GM12864 (cell line): ENCODE data around the gene KCNMA1.
A peak's percentile ranks its signal among the peaks of the same experiment; 100 is the strongest.

Experiments used
- DNase-seq: peaks from one replicate; pipeline ENCODE4 v3.0.0-alpha.2; 2011; ENCODE audit warnings: low read depth
- H3K4me3 ChIP-seq: 2 replicates; pipeline ENCODE4 v1.5.1; 2011; ENCODE audit warnings: mild to moderate bottlenecking, low read depth, low read length, control low read depth
- CTCF ChIP-seq: IDR thresholded peaks from 2 replicates; pipeline ENCODE4 v1.5.1; 2011; ENCODE audit warnings: low read depth, mild to moderate bottlenecking, moderate library complexity, low read length, control low read depth, inconsistent platforms; ENCODE audit errors: missing control alignments

The KCNMA1 gene

GRCh38 chr10:77461636-77462296, 175.8 kb downstream of the KCNMA1 start:
- DNase-seq, result no peak
- no peak for TF ChIP-seq CTCF
- H3K4me3 ChIP-seq, result no peak overlapping the region

- DNase-seq, result no peak
- no peak for TF ChIP-seq CTCF
- H3K4me3 ChIP-seq, result no peak overlapping the region
Measured at GRCh38 chr10:77459905-77460304, 177.7 kb downstream of the KCNMA1 start.

GRCh38 chr10:77458986-77459590, 178.5 kb downstream of the KCNMA1 start:
- no peak overlapping the region for H3K4me3 ChIP-seq
- TF ChIP-seq CTCF, result no peak
- DNase-seq, result no peak

- DNase-seq, result no peak
Measured at GRCh38 chr10:77457721-77458120, 179.9 kb downstream of the KCNMA1 start.

GRCh38 chr10:77457266-77457665, 180.3 kb downstream of the KCNMA1 start:
- no peak for TF ChIP-seq CTCF
- DNase-seq, result no peak
- H3K4me3 ChIP-seq, result no peak overlapping the region

More at GRCh38 chr10:77457721-77458120, 179.9 kb downstream of the KCNMA1 start:
- no peak for TF ChIP-seq CTCF
- H3K4me3 ChIP-seq, result no peak overlapping the region

GRCh38 chr10:77456414-77456813, 181.2 kb downstream of the KCNMA1 start:
- no peak for DNase-seq
- peak; percentile 4 for TF ChIP-seq CTCF
- no peak overlapping the region for H3K4me3 ChIP-seq

GRCh38 chr10:77455561-77455960, 182.0 kb downstream of the KCNMA1 start:
- DNase-seq, result no peak
- H3K4me3 ChIP-seq, result no peak overlapping the region
- TF ChIP-seq CTCF, result no peak
